OCI-LY1 (cell line): ENCODE data around the gene CCDC60.

ENCODE experiments used
- H2AFZ ChIP-seq: fragments of 200-600 bp; sonication (generic), shearing (Covaris generic); 2 replicates; pipeline ENCODE4 v1.6.0; 2014; ENCODE audit warnings: antibody characterized with exemption, mild to moderate bottlenecking, low read length
- H3F3A ChIP-seq: fragments of 200-600 bp; sonication (generic), shearing (Covaris generic); 2 replicates; pipeline ENCODE4 v1.6.0; 2014; ENCODE audit warnings: mild to moderate bottlenecking, antibody characterized with exemption, low read length, moderate library complexity; ENCODE audit not compliant: insufficient read depth
- H3K27ac ChIP-seq: fragments of 200-600 bp; sonication (generic); 2 replicates; pipeline ENCODE4 v1.5.1; 2014; ENCODE audit warnings: low read length, mixed run types, mild to moderate bottlenecking, low read depth; ENCODE audit not compliant: poor library complexity, severe bottlenecking
- H3K27me3 ChIP-seq: fragments of 200-600 bp; sonication (generic); 2 replicates; pipeline ENCODE4 v1.6.0; 2014; ENCODE audit warnings: antibody characterized with exemption, mild to moderate bottlenecking, low read length, moderate library complexity; ENCODE audit not compliant: insufficient read depth
- H3K36me3 ChIP-seq: fragments of 200-600 bp; sonication (generic); 2 replicates; pipeline ENCODE4 v1.6.1; 2014; ENCODE audit warnings: mild to moderate bottlenecking, antibody characterized with exemption, low read length, moderate library complexity, mixed read lengths; ENCODE audit not compliant: insufficient read depth
- H3K4me1 ChIP-seq: fragments of 200-600 bp; sonication (generic); 2 replicates; pipeline ENCODE4 v1.5.1; 2014; ENCODE audit warnings: mild to moderate bottlenecking, low read length, moderate library complexity; ENCODE audit not compliant: insufficient read depth, severe bottlenecking
- H3K4me2 ChIP-seq: fragments of 200-600 bp; sonication (generic), shearing (Covaris generic); 2 replicates; pipeline ENCODE4 v1.6.1; 2014; ENCODE audit warnings: low read length
- H3K4me3 ChIP-seq: fragments of 200-600 bp; sonication (generic); 2 replicates; pipeline ENCODE4 v1.5.1; 2014; ENCODE audit warnings: low read length, low read depth, mild to moderate bottlenecking, mixed read lengths; ENCODE audit not compliant: poor library complexity, severe bottlenecking
- H3K79me2 ChIP-seq: fragments of 200-600 bp; shearing (Covaris generic); 2 replicates; pipeline ENCODE4 v1.6.1; 2016; ENCODE audit warnings: mixed run types, low read length, mixed read lengths; ENCODE audit not compliant: insufficient read depth
- H3K9ac ChIP-seq: fragments of 200-600 bp; sonication (generic), shearing (Covaris generic); 2 replicates; pipeline ENCODE4 v1.6.1; 2014; ENCODE audit warnings: mild to moderate bottlenecking, low read length, mixed read lengths
- H3K9me2 ChIP-seq: fragments of 200-600 bp; sonication (generic), shearing (Covaris generic); 2 replicates; pipeline ENCODE4 v1.6.1; 2014; ENCODE audit warnings: low read depth, mild to moderate bottlenecking, low read length, mixed read lengths
- H3K9me3 ChIP-seq: fragments of 200-600 bp; shearing (Covaris generic); 2 replicates; pipeline ENCODE4 v1.6.1; 2014; ENCODE audit warnings: low read length, mixed read lengths
- H4K20me1 ChIP-seq: fragments of 200-600 bp; sonication (generic), shearing (Covaris generic); 2 replicates; pipeline ENCODE4 v1.6.0; 2016; ENCODE audit warnings: mild to moderate bottlenecking, low read length; ENCODE audit not compliant: insufficient read depth
- CTCF ChIP-seq: fragments of 200-600 bp; sonication (generic), shearing (Covaris generic); IDR thresholded peaks from 2 replicates; pipeline ENCODE4 v1.5.1; 2017; ENCODE audit warnings: mild to moderate bottlenecking, antibody characterized with exemption, low read length, moderate library complexity, mixed read lengths
- EZH2 ChIP-seq: fragments of 200-600 bp; sonication (generic), shearing (Covaris generic); IDR thresholded peaks from 2 replicates; pipeline ENCODE4 v1.8.0; 2017; ENCODE audit warnings: borderline replicate concordance, mixed run types, mild to moderate bottlenecking, antibody characterized with exemption, low read length, moderate library complexity, mixed read lengths

The CCDC60 gene

GRCh38 chr12:119447126-119447525, 112.6 kb downstream of the CCDC60 start:
- no peak for TF ChIP-seq EZH2
- TF ChIP-seq CTCF, result no peak
- Histone ChIP-seq H3K4me3 (no peak overlapping the region), H3F3A (no peaks in the 10 kb centered on the region), H3K79me2 (no peaks in the 10 kb centered on the region), H3K36me3 (no peaks in the 10 kb centered on the region), H3K27me3 (no peaks in the 10 kb centered on the region), H4K20me1 (no peaks in the 10 kb centered on the region), H3K27ac (no peak overlapping the region), H3K4me1 (no peaks in the 10 kb centered on the region), H3K9ac (no peak overlapping the region), H3K4me2 (no peak overlapping the region), H2AFZ (no peak overlapping the region), H3K9me3 (no peaks in the 10 kb centered on the region), H3K9me2 (no peaks in the 10 kb centered on the region)

GRCh38 chr12:119447618-119448017, 113.1 kb downstream of the CCDC60 start:
- H3K9me2 ChIP-seq, result no peaks in the 10 kb centered on the region
- H3K4me3 ChIP-seq, result no peak overlapping the region
- no peaks in the 10 kb centered on the region for H3F3A ChIP-seq
- no peaks in the 10 kb centered on the region for H3K27me3 ChIP-seq
- H3K36me3 ChIP-seq, result no peaks in the 10 kb centered on the region
- H4K20me1 ChIP-seq, result no peaks in the 10 kb centered on the region
- no peak overlapping the region for H3K4me2 ChIP-seq
- no peaks in the 10 kb centered on the region for H3K4me1 ChIP-seq
- no peak overlapping the region for H3K27ac ChIP-seq
- no peak overlapping the region for H3K9ac ChIP-seq
- no peaks in the 10 kb centered on the region for H3K79me2 ChIP-seq
- no peak overlapping the region for H2AFZ ChIP-seq
- TF ChIP-seq CTCF (no peak), EZH2 (no peak)
- no peaks in the 10 kb centered on the region for H3K9me3 ChIP-seq

GRCh38 chr12:119448611-119449131, 114.1 kb downstream of the CCDC60 start:
- no peaks in the 10 kb centered on the region for H3K36me3 ChIP-seq
- H3K27me3 ChIP-seq, result no peaks in the 10 kb centered on the region
- no peak overlapping the region for H3K4me2 ChIP-seq
- no peaks in the 10 kb centered on the region for H3K9me2 ChIP-seq
- H4K20me1 ChIP-seq, result no peaks in the 10 kb centered on the region
- no peak overlapping the region for H3K9ac ChIP-seq
- no peaks in the 10 kb centered on the region for H3K9me3 ChIP-seq
- H3F3A ChIP-seq, result no peaks in the 10 kb centered on the region
- H2AFZ ChIP-seq, result no peak overlapping the region
- no peaks in the 10 kb centered on the region for H3K79me2 ChIP-seq
- no peak for TF ChIP-seq EZH2
- no peak for TF ChIP-seq CTCF
- no peaks in the 10 kb centered on the region for H3K4me1 ChIP-seq
- H3K27ac ChIP-seq, result no peak overlapping the region
- no peak overlapping the region for H3K4me3 ChIP-seq
